IPS DF 6.9 (cell line): ENCODE measurements around the gene LY6G6D.

Experiments used
- DNase-seq: peaks from one replicate; pipeline ENCODE4 v3.0.0-alpha.2; 2013; ENCODE audit warnings: low read depth, low spot score
- H3K27ac ChIP-seq: one replicate; pipeline ENCODE4 v1.5.1; 2013; ENCODE audit warnings: low read length, control low read depth
- H3K27me3 ChIP-seq: 2 replicates; pipeline ENCODE4 v1.6.1; 2013; ENCODE audit warnings: mild to moderate bottlenecking, low read length; ENCODE audit not compliant: control insufficient read depth, insufficient read depth
- H3K36me3 ChIP-seq: 2 replicates; pipeline ENCODE4 v1.6.1; 2013; ENCODE audit warnings: low read length; ENCODE audit not compliant: control insufficient read depth, insufficient read depth
- H3K4me1 ChIP-seq: 2 replicates; pipeline ENCODE4 v1.6.1; 2013; ENCODE audit warnings: low read length; ENCODE audit not compliant: control insufficient read depth, insufficient read depth
- H3K4me3 ChIP-seq: 2 replicates; pipeline ENCODE4 v1.5.1; 2013; ENCODE audit warnings: mild to moderate bottlenecking, low read length
- H3K9me3 ChIP-seq: 2 replicates; pipeline ENCODE4 v1.6.1; 2013; ENCODE audit warnings: low read length, inconsistent platforms; ENCODE audit not compliant: control insufficient read depth, insufficient read depth
- WGBS: extraction: QIAGEN DNeasy Blood & Tissue Kit; methylation state at CpG from one replicate; pipeline ENCODE4 v1.1.7; 2013; ENCODE audit warnings: mixed read lengths, missing lambda C conversion rate; ENCODE audit not compliant: insufficient read length, insufficient coverage; 5-methylcytosine and 5-hydroxymethylcytosine counted together

LY6G6D gene

DNA sequence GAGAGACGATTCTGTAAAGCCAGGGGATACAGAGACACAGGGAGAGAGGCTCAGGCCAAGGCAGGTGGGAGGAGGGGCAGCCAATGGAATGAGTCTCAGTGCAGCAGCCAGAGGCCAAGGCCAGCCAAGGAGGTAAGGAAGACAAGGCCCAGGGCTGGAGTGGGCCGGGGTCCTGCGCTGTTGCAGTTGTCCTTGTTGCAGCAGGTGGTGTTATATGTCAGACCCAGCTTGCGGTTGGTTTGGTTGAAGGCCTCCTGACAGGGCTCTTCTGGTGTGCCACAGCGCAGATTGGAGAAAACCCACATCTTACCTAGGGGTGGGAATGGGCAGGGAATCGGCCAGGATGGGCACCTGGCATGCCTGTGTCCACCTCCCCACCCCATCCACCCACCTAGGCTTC is 3.9 kb downstream of the LY6G6D start:
- no CpG with 5 or more reads among the region's 6 CpGs for WGBS
- no peaks in the 10 kb centered on the region for H3K27me3 ChIP-seq
- H3K4me1 ChIP-seq = peaks cover 12% of the 10 kb centered on the region
- no peaks in the 10 kb centered on the region for H3K36me3 ChIP-seq
- no peaks in the 10 kb centered on the region for H3K9me3 ChIP-seq
- H3K27ac ChIP-seq = no peak overlapping the region
- no peak overlapping the region for H3K4me3 ChIP-seq
- DNase-seq = no peak

DNA sequence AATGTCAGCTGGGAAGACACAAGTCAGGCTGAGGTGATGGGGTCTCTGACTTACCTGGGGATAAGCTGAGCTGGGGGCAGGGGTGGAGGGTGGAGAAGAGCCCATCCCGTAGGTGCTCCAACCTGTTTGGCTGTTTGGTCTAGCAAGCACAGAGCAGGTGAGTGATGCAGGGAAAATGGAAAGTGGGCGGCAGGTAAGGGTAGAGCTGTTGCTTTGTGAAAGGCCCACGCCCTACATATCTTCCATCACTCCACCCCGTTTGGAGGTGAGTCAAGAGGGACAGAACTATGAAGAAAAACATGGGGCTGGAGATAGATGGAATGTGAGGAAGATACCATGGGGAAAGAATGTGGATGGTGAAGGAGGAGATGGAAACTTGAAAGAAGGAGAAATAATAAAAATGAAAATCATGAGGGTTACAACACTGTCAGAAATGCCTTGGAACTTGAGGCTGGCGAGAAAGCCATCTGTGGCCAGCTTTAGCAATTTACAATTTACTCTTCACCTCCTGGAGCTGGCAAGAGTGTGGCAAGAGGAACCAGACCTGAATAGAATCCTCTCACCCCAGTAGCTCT is 5.1 kb downstream of the LY6G6D start:
- no peaks in the 10 kb centered on the region for H3K9me3 ChIP-seq
- H3K4me1 ChIP-seq = peaks cover 10% of the 10 kb centered on the region; the same call in 1 of the 2 replicates
- no peaks in the 10 kb centered on the region for H3K36me3 ChIP-seq
- DNase-seq = no peak
- no peak overlapping the region for H3K4me3 ChIP-seq
- no CpG with 5 or more reads among the region's 5 CpGs for WGBS
- no peak overlapping the region for H3K27ac ChIP-seq
- H3K27me3 ChIP-seq = no peaks in the 10 kb centered on the region

DNA sequence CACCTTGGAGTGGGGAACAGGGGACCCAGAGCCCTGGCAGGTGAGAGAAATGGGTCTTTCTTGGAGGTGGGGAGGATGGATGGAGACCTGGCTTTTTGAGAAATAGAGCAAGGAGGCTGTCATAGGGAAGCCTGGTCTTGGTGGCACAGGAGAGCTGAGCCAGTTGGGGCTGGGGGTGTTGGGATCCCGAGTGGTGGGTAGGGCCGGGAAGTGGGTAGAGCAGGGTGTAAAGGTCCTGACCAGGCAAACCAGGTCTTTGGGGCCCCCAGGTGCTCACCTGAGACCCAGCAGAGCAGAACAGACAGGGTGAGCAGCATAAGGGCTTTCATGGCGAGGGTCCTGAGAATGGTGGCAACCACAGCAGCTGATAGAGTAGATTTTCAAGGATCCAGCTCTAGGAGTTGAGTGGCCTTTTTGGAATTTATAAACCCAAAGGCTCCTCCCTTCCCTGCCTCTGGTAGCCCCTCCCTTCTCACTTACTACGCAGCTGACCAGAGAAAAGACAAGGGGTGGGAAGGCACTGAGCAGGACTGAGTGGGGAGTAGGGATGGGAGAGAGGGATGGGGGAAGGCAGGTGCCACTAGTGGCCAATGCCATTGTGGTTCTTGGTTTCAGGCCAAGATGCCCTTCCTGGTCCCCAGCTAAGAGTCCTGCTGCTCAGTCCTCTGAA is 6.3 kb downstream of the LY6G6D start, which contains the start of gene LY6G6C:
TSS of gene LY6G6C (minus strand) at position 396 of the 670 bp plus-strand sequence. CDS start at position 329, 67 bp downstream.
- H3K9me3 ChIP-seq = no peaks in the 10 kb centered on the region
- no peak within 1 kb of the TSS for H3K27ac ChIP-seq
- peaks cover 2% of the 10 kb centered on the region; the same call in 1 of the 2 replicates for H3K36me3 ChIP-seq
- WGBS = no CpG with 5 or more reads among the region's 4 CpGs
- no peak for DNase-seq
- no peak within 1 kb of the TSS for H3K4me3 ChIP-seq
- H3K27me3 ChIP-seq = no peaks in the 10 kb centered on the region
- H3K4me1 ChIP-seq = peaks cover 10% of the 10 kb centered on the region; the same call in 1 of the 2 replicates

DNA sequence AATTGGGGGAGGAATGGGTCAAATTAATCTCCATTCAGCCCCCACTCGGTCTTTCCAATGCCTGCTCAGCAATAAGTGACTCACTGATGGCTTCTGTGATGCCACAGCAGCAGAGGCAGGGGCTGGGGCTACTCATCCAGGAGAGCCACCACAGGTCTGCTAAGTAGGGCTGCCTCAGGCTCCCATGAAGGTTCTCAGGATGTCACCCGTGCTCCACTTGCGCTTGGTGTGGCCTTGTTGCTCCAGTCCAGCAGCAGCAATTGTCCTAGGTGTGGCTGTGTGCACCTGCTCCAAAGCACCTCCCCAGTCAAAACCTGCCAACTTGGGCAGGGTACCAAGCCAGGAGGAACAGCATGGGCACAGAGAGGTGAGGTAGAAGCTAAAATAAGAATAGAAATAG is 7.0 kb downstream of the LY6G6D start:
- H3K27me3 ChIP-seq = no peaks in the 10 kb centered on the region
- H3K9me3 ChIP-seq = no peaks in the 10 kb centered on the region
- peaks cover 10% of the 10 kb centered on the region; the same call in 1 of the 2 replicates for H3K4me1 ChIP-seq
- WGBS = no CpG with 5 or more reads among the region's 3 CpGs
- H3K4me3 ChIP-seq = no peak overlapping the region
- H3K36me3 ChIP-seq = peaks cover 2% of the 10 kb centered on the region; the same call in 1 of the 2 replicates
- DNase-seq = no peak
- H3K27ac ChIP-seq = no peak overlapping the region

DNA sequence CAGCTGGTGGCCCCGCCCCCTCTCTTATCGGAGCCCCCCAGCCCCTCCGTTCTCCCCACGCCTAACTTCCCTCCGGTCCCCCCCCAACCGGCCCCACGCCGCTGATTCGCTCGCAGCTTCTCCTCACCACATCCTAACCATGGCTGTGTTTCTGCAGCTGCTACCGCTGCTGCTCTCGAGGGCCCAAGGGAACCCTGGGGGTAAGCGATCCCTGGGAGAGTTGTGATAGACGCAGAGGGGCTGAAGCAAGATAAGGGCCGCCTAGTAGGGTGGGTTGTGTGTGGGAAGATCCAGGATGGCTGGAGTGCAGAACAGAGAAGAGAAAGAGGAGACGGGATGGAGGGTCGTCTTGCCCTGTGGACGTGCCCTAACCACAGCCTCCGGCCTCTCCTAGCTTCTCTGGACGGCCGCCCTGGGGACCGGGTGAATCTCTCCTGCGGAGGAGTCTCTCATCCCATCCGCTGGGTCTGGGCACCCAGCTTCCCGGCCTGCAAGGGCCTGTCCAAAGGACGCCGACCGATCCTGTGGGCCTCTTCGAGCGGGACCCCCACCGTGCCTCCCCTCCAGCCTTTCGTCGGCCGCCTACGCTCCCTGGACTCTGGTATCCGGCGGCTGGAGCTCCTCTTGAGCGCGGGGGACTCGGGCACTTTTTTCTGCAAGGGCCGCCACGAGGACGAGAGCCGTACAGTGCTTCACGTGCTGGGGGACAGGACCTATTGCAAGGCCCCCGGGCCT is 8.3 kb downstream of the LY6G6D start, which contains the start of gene MPIG6B:
TSS of gene MPIG6B (plus strand) at position 129 of the 735 bp plus-strand sequence. CDS start at position 140, 11 bp downstream.
- WGBS = no CpG with 5 or more reads among the region's 46 CpGs
- DNase-seq = no peak
- H3K27me3 ChIP-seq = no peaks in the 10 kb centered on the region
- no peak within 1 kb of the TSS for H3K4me3 ChIP-seq
- no peaks in the 10 kb centered on the region for H3K9me3 ChIP-seq
- peaks cover 4% of the 10 kb centered on the region; the same call in 1 of the 2 replicates for H3K4me1 ChIP-seq
- H3K36me3 ChIP-seq = peaks cover 6% of the 10 kb centered on the region; the same call in 1 of the 2 replicates
- no peak within 1 kb of the TSS for H3K27ac ChIP-seq

DNA sequence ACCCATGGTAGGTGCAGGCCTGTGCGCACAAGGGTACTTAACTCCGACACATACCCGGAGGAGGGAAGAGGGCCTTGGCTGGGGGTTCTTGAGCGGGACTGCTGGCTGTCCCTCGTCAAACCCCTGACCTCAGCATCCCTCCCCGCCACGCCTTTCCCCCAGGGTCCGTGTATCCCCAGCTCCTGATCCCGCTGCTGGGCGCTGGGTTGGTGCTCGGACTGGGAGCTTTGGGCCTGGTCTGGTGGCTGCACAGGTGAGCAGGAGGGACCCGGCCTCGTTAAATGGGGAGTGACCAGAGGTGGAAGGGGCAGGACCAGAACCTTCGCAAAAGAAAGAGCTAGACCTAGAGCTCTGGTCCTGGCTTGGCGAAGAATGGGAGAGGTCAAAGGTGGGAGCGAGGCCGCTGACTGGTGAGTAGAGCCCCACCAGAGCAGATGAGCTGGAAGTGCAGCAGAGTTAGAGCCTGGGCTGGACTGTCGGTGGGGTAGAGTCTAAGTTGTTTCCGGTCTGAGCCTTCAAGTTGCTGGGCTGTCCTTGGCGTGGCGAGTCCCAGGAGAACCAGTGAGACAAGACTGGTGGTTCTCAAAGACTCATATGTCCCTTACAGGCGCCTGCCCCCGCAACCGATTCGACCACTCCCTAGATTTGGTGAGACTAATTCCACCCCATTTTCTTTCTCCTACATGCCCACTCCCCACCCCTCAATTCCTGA is 9.0 kb downstream of the LY6G6D start:
- Histone ChIP-seq H3K4me1 (peaks cover 2% of the 10 kb centered on the region; the same call in 1 of the 2 replicates), H3K9me3 (no peaks in the 10 kb centered on the region), H3K4me3 (no peak overlapping the region), H3K27ac (no peak overlapping the region), H3K27me3 (no peaks in the 10 kb centered on the region), H3K36me3 (peaks cover 6% of the 10 kb centered on the region; the same call in 1 of the 2 replicates)
- WGBS = no CpG with 5 or more reads among the region's 25 CpGs
- DNase-seq = no peak

DNA sequence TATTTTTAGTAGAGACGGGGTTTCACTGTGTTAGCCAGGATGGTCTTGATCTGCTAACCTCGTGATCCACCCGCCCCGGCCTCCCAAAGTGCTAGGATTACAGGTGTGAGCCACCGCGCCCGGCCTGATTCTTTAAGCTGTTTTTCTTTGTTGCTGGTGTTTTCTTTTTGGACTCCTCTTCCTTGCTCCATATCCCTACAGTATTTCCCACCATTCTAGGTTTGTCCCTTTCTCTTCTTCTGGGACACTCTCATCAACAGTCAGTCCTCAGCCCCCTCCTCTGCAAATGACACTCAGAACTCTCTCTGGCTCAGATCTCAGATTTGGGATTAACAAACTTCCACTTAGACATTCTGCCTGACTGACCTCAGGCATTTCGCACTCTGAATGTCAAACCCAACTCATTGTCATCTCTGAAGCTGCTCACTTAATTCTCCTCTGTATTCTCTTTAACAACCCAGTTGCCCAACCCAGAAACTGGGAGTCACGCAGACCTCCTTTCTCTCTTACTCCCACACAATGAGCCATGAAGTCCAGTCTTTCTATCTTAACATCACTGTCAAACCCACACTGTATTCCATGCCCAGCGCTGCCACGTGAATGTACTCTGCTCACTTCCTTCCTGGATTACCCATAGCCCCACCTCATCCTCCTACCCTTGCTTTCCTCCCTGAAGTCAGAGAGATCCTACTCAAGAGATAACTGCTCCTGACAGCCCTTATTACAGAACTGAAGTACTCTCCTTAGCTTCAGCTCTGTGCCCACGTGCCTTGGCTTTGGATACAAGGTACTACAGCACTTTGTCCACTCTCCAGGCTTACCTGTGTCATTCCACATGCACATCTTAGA is 10.6 kb downstream of the LY6G6D start:
- no peak for DNase-seq
- no peak overlapping the region for H3K27ac ChIP-seq
- H3K36me3 ChIP-seq = peaks cover 6% of the 10 kb centered on the region; the same call in 1 of the 2 replicates
- no peaks in the 10 kb centered on the region for H3K9me3 ChIP-seq
- H3K4me3 ChIP-seq = no peak overlapping the region
- WGBS = no CpG with 5 or more reads among the region's 12 CpGs
- H3K27me3 ChIP-seq = no peaks in the 10 kb centered on the region
- H3K4me1 ChIP-seq = peaks cover 2% of the 10 kb centered on the region; the same call in 1 of the 2 replicates

DNA sequence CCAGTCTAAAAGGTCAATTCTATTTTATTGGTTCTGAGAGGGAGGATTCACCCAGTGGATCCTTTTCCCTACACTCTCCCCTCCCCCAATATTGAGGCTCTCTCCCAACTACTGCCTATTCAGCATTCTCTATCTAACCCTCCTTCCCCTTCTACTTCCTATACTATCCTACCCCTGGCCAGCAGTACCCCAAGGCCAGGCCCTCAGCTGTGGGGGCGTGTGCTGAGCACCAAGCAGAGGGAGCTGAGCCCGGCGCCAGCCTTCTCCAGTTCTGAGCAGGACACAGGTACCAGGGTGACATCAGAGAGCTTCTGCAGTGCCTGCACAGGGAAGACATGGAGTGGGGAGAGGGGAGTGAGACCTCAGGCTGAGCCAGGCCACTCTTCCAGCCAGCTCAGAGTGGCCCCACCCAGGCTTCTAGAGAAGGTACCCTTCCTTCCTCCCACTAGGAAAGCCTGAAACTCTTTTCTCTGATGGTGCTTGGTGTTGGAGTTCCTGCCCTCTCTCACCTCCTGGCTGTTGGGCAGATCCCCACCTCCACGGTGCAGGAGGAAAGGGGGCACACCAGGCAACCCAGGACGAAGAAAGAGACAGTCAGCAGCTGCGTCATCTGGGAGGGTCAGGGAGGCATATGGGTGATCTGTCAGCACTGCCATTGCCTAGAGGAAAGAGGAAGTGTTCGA is 12.0 kb downstream of the LY6G6D start:
- H3K27me3 ChIP-seq = no peaks in the 10 kb centered on the region
- H3K27ac ChIP-seq = no peak overlapping the region
- H3K36me3 ChIP-seq = peaks cover 13% of the 10 kb centered on the region; the same call in 1 of the 2 replicates
- peaks cover 2% of the 10 kb centered on the region; the same call in 1 of the 2 replicates for H3K4me1 ChIP-seq
- no CpG with 5 or more reads among the region's 7 CpGs for WGBS
- no peak overlapping the region for H3K4me3 ChIP-seq
- DNase-seq = no peak
- no peaks in the 10 kb centered on the region for H3K9me3 ChIP-seq
